GM03348 (cell line): ENCODE data around the gene IQCF5.
"Not testable (repeated sequence)": the region's sequence is repeated elsewhere in the genome, so short reads cannot be mapped to it uniquely, and the experiment has no call there.

Source experiments
- DNase-seq: peaks from one replicate; pipeline ENCODE4 v3.0.0; 2012; ENCODE audit warnings: low spot score

IQCF5 gene

DNA sequence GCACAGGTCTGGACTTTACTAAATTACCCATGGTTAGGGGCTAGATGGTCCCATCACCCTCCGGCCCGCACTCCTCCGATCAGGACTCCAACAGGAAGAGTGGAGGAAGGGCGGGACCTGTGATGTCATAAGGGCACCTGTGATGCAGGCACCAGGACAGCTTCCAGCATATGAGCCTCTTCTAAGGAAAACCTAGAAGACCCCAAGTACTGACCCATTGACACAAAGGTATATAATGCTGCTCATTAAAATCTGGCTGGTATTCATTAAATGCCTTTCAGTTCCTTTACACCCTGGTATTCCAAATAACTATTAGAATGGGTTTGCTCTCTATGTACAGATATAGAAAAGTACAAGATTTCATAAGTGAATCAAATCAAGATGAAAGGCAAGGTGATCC, at the start of gene IQCF5:
IQCF5 (minus strand) TSS at position 101 of the 400 bp plus-strand sequence; CDS start at position 31, 70 bp downstream.
- no peak for DNase-seq

- no peak for DNase-seq
Measured at GRCh38 chr3:51921081-51921578, 45.7 kb upstream of the IQCF5 start.

DNA sequence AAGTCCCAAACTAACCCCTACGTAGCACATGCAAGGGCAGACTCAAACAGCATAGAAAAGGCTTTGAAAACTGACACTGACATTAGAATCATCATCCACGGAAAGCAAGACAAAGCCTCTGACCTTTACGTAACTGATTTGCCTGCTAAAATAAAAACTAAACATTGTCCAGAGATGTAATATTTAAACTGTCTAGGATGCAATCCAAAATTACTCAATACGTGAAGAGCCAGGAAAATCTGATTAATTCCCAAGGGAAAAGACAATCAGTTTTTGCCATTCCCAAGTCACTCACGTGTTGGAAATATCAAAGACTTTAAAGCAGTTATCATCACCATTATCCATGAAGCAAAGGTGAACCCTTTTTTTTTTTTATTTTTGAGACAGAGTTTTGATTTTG, 41.0 kb upstream of the IQCF5 start:
- DNase-seq, result no peak

DNA sequence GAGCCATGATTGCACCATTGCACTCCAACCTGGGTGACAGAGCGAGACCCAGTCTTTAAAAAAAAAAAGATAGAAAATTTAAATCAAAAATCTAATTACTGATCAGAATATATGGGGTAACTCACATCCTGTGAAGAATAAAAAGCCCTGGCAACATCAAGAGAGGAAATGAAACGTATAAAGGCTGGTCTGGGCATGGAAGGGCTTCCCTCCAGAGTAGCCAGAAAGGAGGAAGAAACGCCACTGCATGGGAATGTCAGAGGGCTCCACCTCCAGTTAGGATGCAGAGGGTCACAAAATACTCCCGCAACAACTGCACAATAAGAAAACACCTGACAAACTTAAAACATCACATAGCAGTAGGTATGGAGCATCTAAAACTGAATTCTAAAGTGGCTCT, 32.6 kb upstream of the IQCF5 start:
- no peak for DNase-seq

DNA sequence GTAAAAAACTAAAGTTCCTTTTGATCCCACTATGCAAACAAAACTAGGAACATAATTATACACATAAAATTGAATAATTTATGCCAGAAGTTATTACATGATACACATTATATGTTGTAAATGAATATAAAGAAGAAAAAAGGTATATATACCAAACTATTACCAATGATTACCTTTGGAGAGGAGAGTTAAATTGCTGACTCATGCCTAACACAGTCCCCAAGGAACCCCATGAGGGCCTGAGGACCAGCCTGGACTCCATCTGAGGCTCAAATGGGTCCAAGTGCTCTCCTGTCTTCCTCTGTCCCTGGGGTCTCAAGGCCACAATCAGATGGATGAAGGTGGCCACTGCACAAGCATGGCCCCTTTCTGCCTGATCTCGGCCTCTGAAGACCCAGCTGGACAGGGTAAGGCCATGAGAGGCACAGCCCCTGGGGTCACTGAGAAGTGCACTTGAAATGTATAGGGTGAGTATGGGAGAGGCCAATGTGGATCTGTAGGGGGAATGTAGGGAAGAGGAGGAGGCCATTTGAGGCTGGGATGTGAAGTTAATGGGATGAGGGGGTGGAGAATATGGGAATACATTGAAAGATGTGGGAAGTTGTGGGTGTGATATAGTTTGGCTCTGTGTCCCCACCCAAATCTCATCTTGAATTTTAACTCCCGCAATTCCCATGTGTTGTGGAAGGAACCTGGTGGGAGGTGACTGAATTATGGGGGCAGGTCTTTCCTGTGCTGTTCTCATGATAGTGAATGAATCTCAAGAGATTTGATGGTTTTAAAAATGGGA, 28.8 kb upstream of the IQCF5 start:
- DNase-seq, result no peak

- DNase-seq, result not testable (repeated sequence)
Measured at GRCh38 chr3:51902361-51902760, 27.0 kb upstream of the IQCF5 start.

- DNase-seq, result not testable (repeated sequence)
Measured at GRCh38 chr3:51900043-51900442, 24.6 kb upstream of the IQCF5 start.

- DNase-seq, result no peak
Measured at GRCh38 chr3:51897391-51897790, 22.0 kb upstream of the IQCF5 start.

DNA sequence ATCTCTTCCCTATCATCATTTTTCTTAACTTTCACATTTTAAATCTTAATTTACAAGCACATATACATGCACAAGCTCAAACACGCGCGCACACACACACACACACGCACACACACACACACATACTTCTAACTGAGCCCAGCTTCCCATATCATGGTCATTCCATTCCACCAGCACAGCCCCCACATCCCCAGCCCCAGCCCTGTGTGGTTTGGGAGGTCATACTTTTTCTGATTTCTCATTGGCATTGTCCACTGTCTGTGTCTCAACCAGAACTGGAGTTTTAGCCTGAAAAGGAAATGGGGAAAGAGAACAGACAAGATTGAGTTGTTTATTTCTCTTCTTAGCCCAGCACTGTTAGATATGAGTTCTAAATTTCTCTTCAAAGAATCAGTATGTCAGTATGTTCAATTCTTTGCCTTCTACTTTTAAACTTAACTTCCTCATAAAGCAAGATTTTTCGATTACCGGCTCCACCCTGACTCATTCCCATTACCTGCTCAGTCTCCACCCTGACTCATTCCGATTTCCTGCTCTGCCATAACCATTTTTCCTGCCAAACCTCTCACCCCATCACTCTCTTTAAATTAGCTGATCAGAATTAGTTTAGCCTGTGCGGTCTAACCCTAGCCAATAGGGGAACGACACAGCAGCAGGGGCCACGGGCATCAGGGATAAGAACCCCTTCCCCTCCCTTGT, 21.4 kb upstream of the IQCF5 start:
- no peak for DNase-seq

DNA sequence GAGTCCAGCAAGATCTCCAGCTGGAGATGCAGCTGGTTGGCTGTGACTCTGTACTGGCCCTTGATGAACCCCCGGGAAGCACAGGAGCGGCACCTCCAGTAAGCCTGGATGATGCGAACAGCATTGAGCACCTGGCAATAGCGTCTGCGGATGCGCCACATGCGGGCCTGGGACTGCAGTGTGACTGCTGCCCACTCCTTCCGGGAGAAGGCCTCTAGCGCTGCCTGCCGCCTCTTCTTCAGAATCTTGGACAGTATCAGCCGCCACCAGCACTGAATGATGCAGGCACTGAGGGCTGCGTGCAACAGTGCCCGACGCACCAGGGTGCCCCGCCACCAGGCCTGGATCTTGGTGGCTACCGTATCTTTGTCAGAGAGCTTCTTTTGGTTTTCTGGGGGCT, 19.5 kb upstream of the IQCF5 start:
- no peak for DNase-seq

DNA sequence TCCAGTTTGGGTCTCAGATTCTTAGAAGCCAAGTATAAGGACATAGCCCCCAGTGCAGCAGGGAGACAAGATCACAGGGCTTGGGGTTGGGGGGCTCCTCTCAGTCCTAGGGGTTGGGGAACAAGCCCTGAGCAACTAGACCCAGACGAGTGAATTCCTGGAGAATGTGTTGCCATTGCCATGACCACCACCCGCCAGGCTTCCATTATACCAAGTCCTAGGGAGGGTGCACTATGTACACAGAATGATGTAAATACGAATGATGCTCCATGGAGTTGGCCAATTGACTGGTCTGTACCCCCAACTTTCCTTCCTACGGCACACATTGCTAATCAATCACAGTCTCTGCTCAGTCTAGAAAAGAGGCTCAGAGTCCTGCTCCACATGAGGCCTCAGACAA, 19.0 kb upstream of the IQCF5 start:
- DNase-seq, result no peak

GRCh38 chr3:51891242-51892039, 16.0 kb upstream of the IQCF5 start:
- no peak for DNase-seq

- DNase-seq, result no peak
Measured at GRCh38 chr3:51888463-51889105, 13.2 kb upstream of the IQCF5 start.

DNA sequence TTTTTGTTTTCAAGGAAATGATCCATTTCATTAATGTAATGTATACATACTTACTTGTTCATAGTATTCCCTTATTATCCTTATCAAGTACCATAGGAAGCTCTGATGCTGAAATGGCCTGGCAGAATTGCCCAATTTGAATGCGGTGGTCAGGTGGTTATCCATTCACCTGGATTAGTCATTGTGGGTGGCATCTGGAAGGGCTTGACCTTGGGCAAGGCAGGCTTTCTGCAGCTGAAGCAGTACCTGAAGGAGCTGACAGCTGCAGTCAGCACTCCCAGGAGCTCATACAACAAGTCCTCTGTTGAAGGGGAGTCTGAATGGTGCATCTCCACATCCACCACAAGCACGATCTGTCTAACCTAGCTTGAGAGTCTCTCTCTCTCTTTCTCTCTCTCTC, 12.2 kb upstream of the IQCF5 start:
- no peak for DNase-seq

- no peak for DNase-seq
Measured at GRCh38 chr3:51886447-51886846, 11.0 kb upstream of the IQCF5 start.

- no peak for DNase-seq
Measured at GRCh38 chr3:51879937-51880336, 4.5 kb upstream of the IQCF5 start.

GRCh38 chr3:51876186-51876585, 785 bp upstream of the IQCF5 start:
- DNase-seq, result no peak

DNA sequence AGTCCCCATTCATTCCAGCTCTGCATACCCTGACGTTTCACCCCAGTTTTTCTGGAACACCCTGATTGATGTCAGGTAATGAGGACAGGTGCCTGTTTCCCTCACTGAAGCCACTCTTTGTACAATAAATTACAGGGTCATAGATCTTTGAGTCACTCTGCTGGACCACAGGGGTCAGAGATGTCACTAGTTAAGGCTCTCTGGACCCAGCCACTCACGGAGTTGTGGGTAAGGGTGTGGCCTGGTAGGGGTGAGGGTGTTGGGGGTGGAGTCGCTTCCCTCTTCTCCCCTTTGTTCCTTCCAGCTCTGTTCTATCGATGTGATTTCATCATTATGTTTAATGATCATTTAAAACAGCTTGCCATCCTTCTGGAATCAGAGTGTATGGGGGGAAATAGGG, 512 bp downstream of the IQCF5 start:
- DNase-seq, result no peak

- no peak for DNase-seq
Measured at GRCh38 chr3:51874411-51874810, 990 bp downstream of the IQCF5 start.

DNA sequence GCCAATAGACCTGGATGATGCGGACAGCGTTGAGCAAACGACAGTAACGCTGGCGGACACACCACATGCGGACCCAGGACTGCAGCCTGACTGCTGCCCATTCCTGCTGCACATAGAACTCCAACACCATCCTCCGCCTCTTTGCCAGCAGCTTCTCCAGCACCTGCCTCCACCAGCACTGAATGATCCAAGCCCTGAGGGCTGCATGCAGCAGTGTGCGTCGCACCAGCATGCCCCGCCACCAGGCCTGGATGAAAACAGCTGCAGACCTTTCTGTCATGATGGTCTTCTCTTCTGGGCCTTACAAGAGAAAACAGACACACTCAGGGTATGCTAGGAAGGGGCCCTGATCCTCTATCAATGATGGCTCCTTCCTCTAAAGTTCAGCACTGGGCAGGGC, 1.5 kb downstream of the IQCF5 start:
- DNase-seq, result no peak

DNA sequence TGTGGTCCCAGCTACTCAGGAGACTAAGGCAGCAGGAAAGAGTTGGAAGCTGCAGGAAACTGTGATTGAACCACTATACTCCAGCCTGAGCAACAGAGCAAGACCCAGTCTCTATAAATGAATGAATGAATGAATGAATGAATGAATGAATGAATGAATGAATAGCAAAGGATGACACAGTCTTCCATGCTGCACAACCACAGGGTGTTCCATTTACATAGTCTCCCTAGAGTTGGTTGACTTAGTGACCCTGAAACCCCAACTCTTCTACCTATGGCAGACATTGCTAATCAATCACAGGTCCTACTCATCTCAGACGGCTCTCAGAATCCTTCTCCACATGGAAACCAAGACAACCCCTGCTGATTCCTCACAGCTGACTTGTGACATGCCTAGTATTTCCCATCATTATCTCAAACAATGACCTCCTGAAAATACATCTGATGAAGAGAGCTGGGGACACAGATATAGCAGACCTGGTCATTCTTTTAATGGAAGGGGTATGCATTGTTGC, 2.1 kb downstream of the IQCF5 start:
- no peak for DNase-seq

DNA sequence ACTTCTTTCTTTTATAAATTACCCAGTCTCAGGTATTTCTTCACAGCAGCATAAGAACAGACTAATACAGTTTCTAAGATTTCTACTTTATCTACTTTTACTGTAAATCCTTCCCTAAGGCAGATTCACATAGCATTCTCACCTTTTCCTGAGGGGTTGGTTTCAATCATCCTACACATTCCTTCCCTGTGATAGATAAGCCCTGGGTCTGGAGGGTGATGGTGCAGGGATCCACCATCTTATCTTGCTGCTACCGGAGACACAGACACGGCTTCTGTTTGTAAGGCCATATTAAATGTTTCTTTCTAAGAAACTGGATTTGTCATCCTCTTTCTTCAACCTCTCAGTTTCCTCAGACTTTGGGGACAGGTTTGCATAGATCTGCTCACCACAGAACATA, 6.1 kb downstream of the IQCF5 start:
- DNase-seq, result no peak
